PC-9 (cell line): ENCODE data around the gene CTDSP1. TPM values are rescaled to one million over a fixed set of nuclear protein-coding genes. Genes with fewer than 3 reads are reported as not detected.

Source experiments
- BruUV-seq: library from RNA; stranded (reverse); fragments of 400-500 nt; replicated peaks from 2 replicates; lab custom pipeline; 2021; lab: Mats Ljungman, UMichigan
- CTCF ChIA-PET: fragments of 300-600 bp; sonication (Branson Sonifier 250); formaldehyde crosslinking; loops from one replicate; lab custom pipeline; 2022; ENCODE audit warnings: antibody characterized with exemption; lab: Charles Lee
- POLR2A ChIA-PET: fragments of 300-600 bp; sonication (Branson Sonifier 250); formaldehyde crosslinking; loops from one replicate; lab custom pipeline; 2022; ENCODE audit warnings: antibody characterized with exemption; ENCODE audit not compliant: unreplicated experiment; lab: Charles Lee
- DNase-seq, 2 experiments: peaks; one replicate each; pipeline versions ENCODE4 v3.0.0 to v3.0.0-alpha.2; 2015 to 2022; ENCODE audit warnings: mixed read lengths in 1 of 2
- H2AFZ ChIP-seq: fragments of 200-600 bp; sonication (generic); 2 replicates; pipeline ENCODE4 v1.8.1; 2017; ENCODE audit warnings: antibody characterized with exemption
- H3F3A ChIP-seq: fragments of 200-600 bp; sonication (generic); 2 replicates; pipeline ENCODE4 v1.8.1; 2017; ENCODE audit warnings: antibody characterized with exemption, mild to moderate bottlenecking, low read depth; ENCODE audit not compliant: insufficient read depth
- H3K27ac ChIP-seq: fragments of 200-600 bp; sonication (generic); 2 replicates; pipeline ENCODE4 v1.6.1; 2016; ENCODE audit warnings: mixed run types
- H3K27me3 ChIP-seq: fragments of 200-600 bp; sonication (generic); 2 replicates; pipeline ENCODE4 v1.6.1; 2016; ENCODE audit warnings: low read depth, mixed run types; ENCODE audit not compliant: insufficient read depth
- H3K36me3 ChIP-seq: fragments of 200-600 bp; sonication (generic); 2 replicates; pipeline ENCODE4 v1.6.1; 2016; ENCODE audit warnings: low read depth, mixed run types
- H3K4me1 ChIP-seq: fragments of 200-600 bp; sonication (generic); replicated peaks from 2 replicates; pipeline ENCODE4 v1.6.1; 2016; ENCODE audit warnings: mixed run types; ENCODE audit not compliant: insufficient read depth
- H3K4me2 ChIP-seq: fragments of 200-600 bp; sonication (generic); 2 replicates; pipeline ENCODE4 v1.6.1; 2017; ENCODE audit warnings: mixed run types
- H3K4me3 ChIP-seq: fragments of 200-600 bp; sonication (generic); 2 replicates; pipeline ENCODE4 v1.6.1; 2016; ENCODE audit warnings: mixed run types
- H3K79me2 ChIP-seq: fragments of 200-600 bp; sonication (generic); 2 replicates; pipeline ENCODE4 v1.6.1; 2017; ENCODE audit warnings: low read depth, mixed run types
- H3K9me2 ChIP-seq: fragments of 200-600 bp; sonication (generic); 2 replicates; pipeline ENCODE4 v1.8.1; 2017; ENCODE audit warnings: mild to moderate bottlenecking; ENCODE audit not compliant: insufficient read depth
- H3K9me3 ChIP-seq: fragments of 200-600 bp; sonication (generic); 2 replicates; pipeline ENCODE4 v1.8.1; 2016; ENCODE audit warnings: low read depth; ENCODE audit not compliant: insufficient read depth
- H4K20me1 ChIP-seq: fragments of 200-600 bp; sonication (generic); 2 replicates; pipeline ENCODE4 v1.8.1; 2017; ENCODE audit not compliant: insufficient read depth
- EZH2 ChIP-seq: fragments of 200-600 bp; sonication (generic); IDR thresholded peaks from 2 replicates; pipeline ENCODE4 v1.8.0; 2017; ENCODE audit warnings: antibody characterized with exemption, low read depth
- intact Hi-C: fragments of 100-400 bp; cut with micrococcal nuclease; formaldehyde crosslinking; loops from one replicate; pipeline ENCODE4 v1.10.0; 2022; ENCODE audit not compliant: unreplicated experiment
- total RNA-seq: library from RNA; stranded (reverse); gene quantifications from 2 replicates; pipeline ENCODE4 v1.2.3, GENCODE V29; 2021
- TF ChIP-seq, protein P1 (sequence below): fragments of 200-600 bp; sonication (generic); conservative IDR thresholded peaks from 2 replicates; pipeline ENCODE4 v1.6.1; 2017; ENCODE audit warnings: mixed run types, antibody characterized with exemption, mild to moderate bottlenecking, moderate library complexity

The CTDSP1 gene
- total RNA-seq, 1 experiment from 2014 or later: 61.8 TPM

DNA sequence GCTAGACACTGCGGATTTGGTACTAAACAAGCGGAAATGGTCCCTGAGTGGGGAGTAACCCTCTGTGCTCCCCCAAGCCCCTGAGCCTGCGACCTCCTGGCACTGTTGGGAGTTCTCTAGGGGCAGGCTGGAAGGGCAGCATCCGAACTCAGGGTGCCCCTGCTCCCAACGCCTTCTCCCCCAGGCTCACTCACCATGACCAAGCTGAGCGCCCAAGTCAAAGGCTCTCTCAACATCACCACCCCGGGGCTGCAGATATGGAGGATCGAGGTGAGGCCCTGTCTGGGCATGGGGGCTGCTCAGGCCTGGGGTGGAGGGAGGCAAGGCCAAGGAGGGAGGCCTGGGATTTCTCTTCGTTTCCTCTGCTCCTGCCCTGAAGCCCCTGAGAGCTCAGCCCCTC, 23.9 kb downstream of the CTDSP1 start:
- intact Hi-C loops: no loop called here
- H3K9me2 ChIP-seq: no peaks in the 10 kb centered on the region
- no peaks in the 10 kb centered on the region for H3K27me3 ChIP-seq
- no peaks in the 10 kb centered on the region; the same call in 1 of the 2 replicates for H3F3A ChIP-seq
- DNase-seq: no peak
- H3K4me3 ChIP-seq: no peak overlapping the region
- ChIA-PET POLR2A (no interaction called here), CTCF (no interaction called here)
- H3K4me2 ChIP-seq: no peak overlapping the region
- H3K4me1 ChIP-seq: no peaks in the 10 kb centered on the region
- no peaks in the 10 kb centered on the region for H4K20me1 ChIP-seq
- no TSS peak for BruUV-seq
- H2AFZ ChIP-seq: no peak overlapping the region
- no peaks in the 10 kb centered on the region for H3K9me3 ChIP-seq
- no peaks in the 10 kb centered on the region for H3K36me3 ChIP-seq
- no peaks in the 10 kb centered on the region for H3K79me2 ChIP-seq
- TF ChIP-seq, protein P1, sequence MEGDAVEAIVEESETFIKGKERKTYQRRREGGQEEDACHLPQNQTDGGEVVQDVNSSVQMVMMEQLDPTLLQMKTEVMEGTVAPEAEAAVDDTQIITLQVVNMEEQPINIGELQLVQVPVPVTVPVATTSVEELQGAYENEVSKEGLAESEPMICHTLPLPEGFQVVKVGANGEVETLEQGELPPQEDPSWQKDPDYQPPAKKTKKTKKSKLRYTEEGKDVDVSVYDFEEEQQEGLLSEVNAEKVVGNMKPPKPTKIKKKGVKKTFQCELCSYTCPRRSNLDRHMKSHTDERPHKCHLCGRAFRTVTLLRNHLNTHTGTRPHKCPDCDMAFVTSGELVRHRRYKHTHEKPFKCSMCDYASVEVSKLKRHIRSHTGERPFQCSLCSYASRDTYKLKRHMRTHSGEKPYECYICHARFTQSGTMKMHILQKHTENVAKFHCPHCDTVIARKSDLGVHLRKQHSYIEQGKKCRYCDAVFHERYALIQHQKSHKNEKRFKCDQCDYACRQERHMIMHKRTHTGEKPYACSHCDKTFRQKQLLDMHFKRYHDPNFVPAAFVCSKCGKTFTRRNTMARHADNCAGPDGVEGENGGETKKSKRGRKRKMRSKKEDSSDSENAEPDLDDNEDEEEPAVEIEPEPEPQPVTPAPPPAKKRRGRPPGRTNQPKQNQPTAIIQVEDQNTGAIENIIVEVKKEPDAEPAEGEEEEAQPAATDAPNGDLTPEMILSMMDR: no peak
- TF ChIP-seq EZH2: no peak
- H3K27ac ChIP-seq: no peak overlapping the region

DNA sequence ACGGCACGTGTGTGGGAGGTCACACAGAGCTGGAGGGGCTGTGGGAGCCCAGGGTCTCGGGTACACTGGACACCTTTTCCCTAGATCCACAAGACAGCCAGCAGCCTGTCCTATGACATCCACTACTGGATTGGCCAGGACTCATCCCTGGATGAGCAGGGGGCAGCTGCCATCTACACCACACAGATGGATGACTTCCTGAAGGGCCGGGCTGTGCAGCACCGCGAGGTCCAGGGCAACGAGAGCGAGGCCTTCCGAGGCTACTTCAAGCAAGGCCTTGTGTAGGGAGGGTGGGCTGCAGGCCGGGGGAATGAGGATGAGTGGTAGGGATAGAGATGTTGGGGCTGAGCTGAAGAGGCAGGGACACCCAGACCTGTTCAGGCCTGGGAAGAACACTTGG, 25.9 kb downstream of the CTDSP1 start:
- BruUV-seq: no TSS peak
- POLR2A ChIA-PET: no interaction called here
- TF ChIP-seq, protein P1: no peak
- TF ChIP-seq EZH2: no peak

DNA sequence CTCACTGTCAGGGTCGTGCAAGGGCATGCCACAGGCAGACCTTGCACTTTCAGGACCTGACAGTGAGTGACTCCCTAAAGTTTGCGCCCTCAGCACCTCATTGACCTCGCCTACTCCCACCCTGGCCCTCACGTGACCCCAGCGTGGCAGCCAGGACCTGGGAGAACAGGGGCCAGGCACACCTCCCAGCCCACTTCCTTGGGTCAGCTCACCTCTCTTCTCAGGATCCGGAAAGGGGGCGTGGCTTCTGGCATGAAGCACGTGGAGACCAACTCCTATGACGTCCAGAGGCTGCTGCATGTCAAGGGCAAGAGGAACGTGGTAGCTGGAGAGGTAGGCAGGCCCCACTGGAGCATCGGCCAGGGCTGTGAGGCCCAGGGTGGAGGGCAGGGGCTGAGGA, 28.1 kb downstream of the CTDSP1 start:
- H3K9me3 ChIP-seq: no peaks in the 10 kb centered on the region
- H4K20me1 ChIP-seq: no peaks in the 10 kb centered on the region
- no peak overlapping the region for H3K27ac ChIP-seq
- BruUV-seq: no TSS peak
- intact Hi-C loops: no loop called here
- H3K36me3 ChIP-seq: no peaks in the 10 kb centered on the region
- H3K4me2 ChIP-seq: no peak overlapping the region
- H3K79me2 ChIP-seq: no peaks in the 10 kb centered on the region
- POLR2A ChIA-PET: interaction anchor here (0.7 kb wide), 1 partner anchor 14 kb away, joined by 4 read pairs; no protein-coding TSS in a partner anchor
- 0 out of 2 replicates have a peak, but pooled peaks cover 5% of the 10 kb centered on the region for H3K27me3 ChIP-seq
- CTCF ChIA-PET: no interaction called here
- H3K4me3 ChIP-seq: no peak overlapping the region
- DNase-seq: no peak
- no peak overlapping the region for H2AFZ ChIP-seq
- H3K9me2 ChIP-seq: no peaks in the 10 kb centered on the region
- no peaks in the 10 kb centered on the region; the same call in 1 of the 2 replicates for H3F3A ChIP-seq
- no peaks in the 10 kb centered on the region for H3K4me1 ChIP-seq
- TF ChIP-seq, protein P1: no peak
- no peak for TF ChIP-seq EZH2

More for the DNA sequence above, 25.9 kb downstream of the CTDSP1 start:
- Histone ChIP-seq H3K79me2 (no peaks in the 10 kb centered on the region), H3K4me3 (no peak overlapping the region), H3K27ac (no peak overlapping the region), H2AFZ (no peak overlapping the region), H3K27me3 (no peaks in the 10 kb centered on the region), H3K36me3 (no peaks in the 10 kb centered on the region), H3K4me1 (no peaks in the 10 kb centered on the region), H4K20me1 (no peaks in the 10 kb centered on the region), H3K4me2 (no peak overlapping the region), H3K9me3 (no peaks in the 10 kb centered on the region), H3F3A (no peaks in the 10 kb centered on the region; the same call in 1 of the 2 replicates), H3K9me2 (no peaks in the 10 kb centered on the region)
- intact Hi-C loops: no loop called here
- CTCF ChIA-PET: no interaction called here
- no peak for DNase-seq
